ENCODE results near the gene ACTN3. TPM values are rescaled to one million over a fixed set of nuclear protein-coding genes. Genes with fewer than 3 reads are reported as not detected.

The ACTN3 gene
- total and polyA plus RNA-seq, 2 experiments from 2014 or later = 6.3 to 7.3 TPM

DNA sequence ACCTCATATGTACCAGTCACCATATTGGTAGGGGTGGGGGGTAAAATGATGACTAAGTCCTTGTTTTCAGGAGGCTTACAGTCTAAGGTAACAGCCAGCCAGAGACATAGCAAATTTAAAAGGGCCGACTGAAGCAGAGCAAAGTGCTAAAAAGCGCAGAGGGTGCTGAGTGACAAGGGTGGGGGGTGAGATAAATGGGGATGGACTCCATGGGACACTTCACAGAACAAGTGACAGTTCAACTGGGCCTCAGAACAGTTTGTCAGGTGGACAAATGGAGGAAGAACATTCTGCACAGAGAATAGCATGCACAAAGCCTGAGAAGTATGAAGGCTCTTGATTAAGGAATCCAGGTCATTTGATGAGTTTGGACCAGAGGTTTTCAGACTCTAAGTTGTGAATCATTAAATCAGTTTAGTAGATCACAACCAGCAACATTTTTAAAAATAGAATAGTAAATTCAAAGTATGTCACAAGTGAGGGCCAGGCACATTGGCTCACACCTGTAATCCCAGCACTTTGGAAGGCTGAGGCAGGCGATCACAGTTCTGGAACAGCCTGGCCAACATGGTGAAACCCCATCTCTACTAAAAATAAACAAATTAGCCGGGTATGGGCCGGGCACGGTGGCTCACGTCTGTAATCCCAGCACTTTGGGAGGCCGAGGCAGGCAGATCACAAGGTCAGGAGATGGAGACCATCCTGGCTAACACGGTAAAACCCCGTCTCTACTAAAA lies 22.2 kb upstream of the ACTN3 start:
- no peak for ATAC-seq
- Histone ChIP-seq H3F3A (replicated peaks; ENCODE audit: low read depth) (no peaks in the 10 kb centered on the region), H3K4me2 (no peak overlapping the region), H3K4me3 (no peak overlapping the region), H2AFZ (no peak overlapping the region), H3K4me1 (ENCODE audit: insufficient read depth) (no peaks in the 10 kb centered on the region), H3K9me2 (ENCODE audit: insufficient read depth) (no peaks in the 10 kb centered on the region), H3K27ac (ENCODE audit: low read depth) (no peak overlapping the region), H3K27me3 (ENCODE audit: insufficient read depth) (no peaks in the 10 kb centered on the region), H4K20me1 (replicated peaks; ENCODE audit: insufficient read depth) (no peaks in the 10 kb centered on the region), H3K36me3 (ENCODE audit: insufficient read depth) (0 out of 2 replicates have a peak, but pooled peaks cover 10% of the 10 kb centered on the region), H3K79me2 (replicated peaks; ENCODE audit: insufficient read depth) (no peaks in the 10 kb centered on the region)
- no peaks in the 10 kb centered on the region for H3K9me3 Mint-ChIP-seq
- no peak for TF ChIP-seq CREB1 (CRISPR knock-in tag; IDR thresholded peaks at IDR 0.05; ENCODE audit: low read depth)
- TF ChIP-seq, protein P1, sequence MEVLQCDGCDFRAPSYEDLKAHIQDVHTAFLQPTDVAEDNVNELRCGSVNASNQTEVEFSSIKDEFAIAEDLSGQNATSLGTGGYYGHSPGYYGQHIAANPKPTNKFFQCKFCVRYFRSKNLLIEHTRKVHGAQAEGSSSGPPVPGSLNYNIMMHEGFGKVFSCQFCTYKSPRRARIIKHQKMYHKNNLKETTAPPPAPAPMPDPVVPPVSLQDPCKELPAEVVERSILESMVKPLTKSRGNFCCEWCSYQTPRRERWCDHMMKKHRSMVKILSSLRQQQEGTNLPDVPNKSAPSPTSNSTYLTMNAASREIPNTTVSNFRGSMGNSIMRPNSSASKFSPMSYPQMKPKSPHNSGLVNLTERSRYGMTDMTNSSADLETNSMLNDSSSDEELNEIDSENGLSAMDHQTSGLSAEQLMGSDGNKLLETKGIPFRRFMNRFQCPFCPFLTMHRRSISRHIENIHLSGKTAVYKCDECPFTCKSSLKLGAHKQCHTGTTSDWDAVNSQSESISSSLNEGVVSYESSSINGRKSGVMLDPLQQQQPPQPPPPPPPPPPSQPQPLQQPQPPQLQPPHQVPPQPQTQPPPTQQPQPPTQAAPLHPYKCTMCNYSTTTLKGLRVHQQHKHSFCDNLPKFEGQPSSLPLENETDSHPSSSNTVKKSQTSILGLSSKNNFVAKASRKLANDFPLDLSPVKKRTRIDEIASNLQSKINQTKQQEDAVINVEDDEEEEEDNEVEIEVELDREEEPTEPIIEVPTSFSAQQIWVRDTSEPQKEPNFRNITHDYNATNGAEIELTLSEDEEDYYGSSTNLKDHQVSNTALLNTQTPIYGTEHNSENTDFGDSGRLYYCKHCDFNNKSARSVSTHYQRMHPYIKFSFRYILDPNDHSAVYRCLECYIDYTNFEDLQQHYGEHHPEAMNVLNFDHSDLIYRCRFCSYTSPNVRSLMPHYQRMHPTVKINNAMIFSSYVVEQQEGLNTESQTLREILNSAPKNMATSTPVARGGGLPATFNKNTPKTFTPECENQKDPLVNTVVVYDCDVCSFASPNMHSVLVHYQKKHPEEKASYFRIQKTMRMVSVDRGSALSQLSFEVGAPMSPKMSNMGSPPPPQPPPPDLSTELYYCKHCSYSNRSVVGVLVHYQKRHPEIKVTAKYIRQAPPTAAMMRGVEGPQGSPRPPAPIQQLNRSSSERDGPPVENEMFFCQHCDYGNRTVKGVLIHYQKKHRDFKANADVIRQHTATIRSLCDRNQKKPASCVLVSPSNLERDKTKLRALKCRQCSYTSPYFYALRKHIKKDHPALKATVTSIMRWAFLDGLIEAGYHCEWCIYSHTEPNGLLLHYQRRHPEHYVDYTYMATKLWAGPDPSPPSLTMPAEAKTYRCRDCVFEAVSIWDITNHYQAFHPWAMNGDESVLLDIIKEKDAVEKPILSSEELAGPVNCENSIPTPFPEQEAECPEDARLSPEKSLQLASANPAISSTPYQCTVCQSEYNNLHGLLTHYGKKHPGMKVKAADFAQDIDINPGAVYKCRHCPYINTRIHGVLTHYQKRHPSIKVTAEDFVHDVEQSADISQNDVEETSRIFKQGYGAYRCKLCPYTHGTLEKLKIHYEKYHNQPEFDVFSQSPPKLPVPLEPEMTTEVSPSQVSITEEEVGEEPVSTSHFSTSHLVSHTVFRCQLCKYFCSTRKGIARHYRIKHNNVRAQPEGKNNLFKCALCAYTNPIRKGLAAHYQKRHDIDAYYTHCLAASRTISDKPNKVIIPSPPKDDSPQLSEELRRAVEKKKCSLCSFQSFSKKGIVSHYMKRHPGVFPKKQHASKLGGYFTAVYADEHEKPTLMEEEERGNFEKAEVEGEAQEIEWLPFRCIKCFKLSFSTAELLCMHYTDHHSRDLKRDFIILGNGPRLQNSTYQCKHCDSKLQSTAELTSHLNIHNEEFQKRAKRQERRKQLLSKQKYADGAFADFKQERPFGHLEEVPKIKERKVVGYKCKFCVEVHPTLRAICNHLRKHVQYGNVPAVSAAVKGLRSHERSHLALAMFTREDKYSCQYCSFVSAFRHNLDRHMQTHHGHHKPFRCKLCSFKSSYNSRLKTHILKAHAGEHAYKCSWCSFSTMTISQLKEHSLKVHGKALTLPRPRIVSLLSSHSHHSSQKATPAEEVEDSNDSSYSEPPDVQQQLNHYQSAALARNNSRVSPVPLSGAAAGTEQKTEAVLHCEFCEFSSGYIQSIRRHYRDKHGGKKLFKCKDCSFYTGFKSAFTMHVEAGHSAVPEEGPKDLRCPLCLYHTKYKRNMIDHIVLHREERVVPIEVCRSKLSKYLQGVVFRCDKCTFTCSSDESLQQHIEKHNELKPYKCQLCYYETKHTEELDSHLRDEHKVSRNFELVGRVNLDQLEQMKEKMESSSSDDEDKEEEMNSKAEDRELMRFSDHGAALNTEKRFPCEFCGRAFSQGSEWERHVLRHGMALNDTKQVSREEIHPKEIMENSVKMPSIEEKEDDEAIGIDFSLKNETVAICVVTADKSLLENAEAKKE (CRISPR knock-in tag; IDR thresholded peaks at IDR 0.05) = no peak
- no peak for TF ChIP-seq ZNF331 (CRISPR knock-in tag; IDR thresholded peaks at IDR 0.05; ENCODE audit: low read depth)
- no peak for TF ChIP-seq ZNF114 (CRISPR knock-in tag; IDR thresholded peaks at IDR 0.05)
- no peak for TF ChIP-seq STAT1 (IDR thresholded peaks at IDR 0.05; ENCODE audit: unreplicated experiment)
- TF ChIP-seq EZH2 (IDR thresholded peaks at IDR 0.05; ENCODE audit: low read depth, unreplicated experiment) = no peak
- TF ChIP-seq, protein P2, sequence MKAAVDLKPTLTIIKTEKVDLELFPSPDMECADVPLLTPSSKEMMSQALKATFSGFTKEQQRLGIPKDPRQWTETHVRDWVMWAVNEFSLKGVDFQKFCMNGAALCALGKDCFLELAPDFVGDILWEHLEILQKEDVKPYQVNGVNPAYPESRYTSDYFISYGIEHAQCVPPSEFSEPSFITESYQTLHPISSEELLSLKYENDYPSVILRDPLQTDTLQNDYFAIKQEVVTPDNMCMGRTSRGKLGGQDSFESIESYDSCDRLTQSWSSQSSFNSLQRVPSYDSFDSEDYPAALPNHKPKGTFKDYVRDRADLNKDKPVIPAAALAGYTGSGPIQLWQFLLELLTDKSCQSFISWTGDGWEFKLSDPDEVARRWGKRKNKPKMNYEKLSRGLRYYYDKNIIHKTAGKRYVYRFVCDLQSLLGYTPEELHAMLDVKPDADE (IDR thresholded peaks at IDR 0.05) = no peak
- TF ChIP-seq, protein P3, sequence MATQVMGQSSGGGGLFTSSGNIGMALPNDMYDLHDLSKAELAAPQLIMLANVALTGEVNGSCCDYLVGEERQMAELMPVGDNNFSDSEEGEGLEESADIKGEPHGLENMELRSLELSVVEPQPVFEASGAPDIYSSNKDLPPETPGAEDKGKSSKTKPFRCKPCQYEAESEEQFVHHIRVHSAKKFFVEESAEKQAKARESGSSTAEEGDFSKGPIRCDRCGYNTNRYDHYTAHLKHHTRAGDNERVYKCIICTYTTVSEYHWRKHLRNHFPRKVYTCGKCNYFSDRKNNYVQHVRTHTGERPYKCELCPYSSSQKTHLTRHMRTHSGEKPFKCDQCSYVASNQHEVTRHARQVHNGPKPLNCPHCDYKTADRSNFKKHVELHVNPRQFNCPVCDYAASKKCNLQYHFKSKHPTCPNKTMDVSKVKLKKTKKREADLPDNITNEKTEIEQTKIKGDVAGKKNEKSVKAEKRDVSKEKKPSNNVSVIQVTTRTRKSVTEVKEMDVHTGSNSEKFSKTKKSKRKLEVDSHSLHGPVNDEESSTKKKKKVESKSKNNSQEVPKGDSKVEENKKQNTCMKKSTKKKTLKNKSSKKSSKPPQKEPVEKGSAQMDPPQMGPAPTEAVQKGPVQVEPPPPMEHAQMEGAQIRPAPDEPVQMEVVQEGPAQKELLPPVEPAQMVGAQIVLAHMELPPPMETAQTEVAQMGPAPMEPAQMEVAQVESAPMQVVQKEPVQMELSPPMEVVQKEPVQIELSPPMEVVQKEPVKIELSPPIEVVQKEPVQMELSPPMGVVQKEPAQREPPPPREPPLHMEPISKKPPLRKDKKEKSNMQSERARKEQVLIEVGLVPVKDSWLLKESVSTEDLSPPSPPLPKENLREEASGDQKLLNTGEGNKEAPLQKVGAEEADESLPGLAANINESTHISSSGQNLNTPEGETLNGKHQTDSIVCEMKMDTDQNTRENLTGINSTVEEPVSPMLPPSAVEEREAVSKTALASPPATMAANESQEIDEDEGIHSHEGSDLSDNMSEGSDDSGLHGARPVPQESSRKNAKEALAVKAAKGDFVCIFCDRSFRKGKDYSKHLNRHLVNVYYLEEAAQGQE (IDR thresholded peaks at IDR 0.05; ENCODE audit: unreplicated experiment) = no peak
- no peak for TF ChIP-seq POLR2AphosphoS5 (IDR thresholded peaks at IDR 0.05; ENCODE audit: low read depth)
- no peak for TF ChIP-seq EZH2phosphoT487 (IDR thresholded peaks at IDR 0.05; ENCODE audit: unreplicated experiment)
- TF ChIP-seq NANOG (IDR thresholded peaks at IDR 0.05; ENCODE audit: borderline replicate concordance) = no peak
- TF ChIP-seq, protein P4, sequence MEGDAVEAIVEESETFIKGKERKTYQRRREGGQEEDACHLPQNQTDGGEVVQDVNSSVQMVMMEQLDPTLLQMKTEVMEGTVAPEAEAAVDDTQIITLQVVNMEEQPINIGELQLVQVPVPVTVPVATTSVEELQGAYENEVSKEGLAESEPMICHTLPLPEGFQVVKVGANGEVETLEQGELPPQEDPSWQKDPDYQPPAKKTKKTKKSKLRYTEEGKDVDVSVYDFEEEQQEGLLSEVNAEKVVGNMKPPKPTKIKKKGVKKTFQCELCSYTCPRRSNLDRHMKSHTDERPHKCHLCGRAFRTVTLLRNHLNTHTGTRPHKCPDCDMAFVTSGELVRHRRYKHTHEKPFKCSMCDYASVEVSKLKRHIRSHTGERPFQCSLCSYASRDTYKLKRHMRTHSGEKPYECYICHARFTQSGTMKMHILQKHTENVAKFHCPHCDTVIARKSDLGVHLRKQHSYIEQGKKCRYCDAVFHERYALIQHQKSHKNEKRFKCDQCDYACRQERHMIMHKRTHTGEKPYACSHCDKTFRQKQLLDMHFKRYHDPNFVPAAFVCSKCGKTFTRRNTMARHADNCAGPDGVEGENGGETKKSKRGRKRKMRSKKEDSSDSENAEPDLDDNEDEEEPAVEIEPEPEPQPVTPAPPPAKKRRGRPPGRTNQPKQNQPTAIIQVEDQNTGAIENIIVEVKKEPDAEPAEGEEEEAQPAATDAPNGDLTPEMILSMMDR (conservative IDR thresholded peaks at IDR 0.05; ENCODE audit: low read depth in 2 of 2) = no peak
- TF ChIP-seq JUNB (IDR thresholded peaks at IDR 0.05; ENCODE audit: unreplicated experiment) = no peak
- H3K4me1 Mint-ChIP-seq = peaks cover 3% of the 10 kb centered on the region; the same call in 2 of the 3 replicates
- peaks cover 15% of the 10 kb centered on the region for H3K36me3 Mint-ChIP-seq (ENCODE audit: low read depth)
- H3K27ac Mint-ChIP-seq = no peak overlapping the region
- peaks cover 2% of the 10 kb centered on the region for H3K27me3 Mint-ChIP-seq (ENCODE audit: insufficient read depth, low read depth, poor library complexity)
- no peak for DNase-seq (ENCODE audit: low spot score)
- H3K4me3 Mint-ChIP-seq = no peak overlapping the region

Data from GM23338 (cell line).